ENCODE measurements around the gene ARSI.

- TF ChIP-seq MYC (IDR thresholded peaks at IDR 0.05; ENCODE audit: low read depth, low read length) (no peak), POLR2A (IDR thresholded peaks at IDR 0.05; ENCODE audit: low read depth, low read length) (no peak)
These were observed 9.4 kb downstream of the ARSI start for GRCh38 chr5:150293091-150293941.

Data from endothelial cell of umbilical vein (primary cell).